HCT116 (cell line): ENCODE data around the gene SERPINA3. TPM values are rescaled to one million over a fixed set of nuclear protein-coding genes. Genes with fewer than 3 reads are reported as not detected.

Experiments used
- ATAC-seq: fragments of 200-7000 bp; cut with Tn5 transposase; 2 replicates; pipeline ENCODE4 v1.9.1; 2020; ENCODE audit warnings: mild to moderate bottlenecking, moderate library complexity
- BruUV-seq: library from RNA; stranded (reverse); fragments of 400-500 nt; replicated peaks from 2 replicates; lab custom pipeline; 2021; lab: Mats Ljungman, UMichigan
- CTCF ChIA-PET: fragments of 300-600 bp; sonication (Branson Sonifier 250); formaldehyde crosslinking; loops from one replicate; lab custom pipeline; 2021; ENCODE audit warnings: antibody characterized with exemption; lab: Charles Lee
- POLR2A ChIA-PET: fragments of 300-600, 350-600 bp; sonication (Branson Sonifier 250); formaldehyde crosslinking; loops from one replicate; lab custom pipeline; 2021; ENCODE audit warnings: antibody characterized with exemption; lab: Charles Lee
- RAD21 ChIA-PET, 2 experiments: fragments of 300-600 bp; sonication (Branson Sonifier 250); formaldehyde crosslinking; loops; one replicate each; lab custom pipeline; 2023; ENCODE audit warnings: low total read pairs in 2 of 2; ENCODE audit not compliant: uncharacterized antibody in 2 of 2, unreplicated experiment in 2 of 2, low non-redundant PET in 1 of 2; lab: Charles Lee
- DNase-seq: peaks from one replicate; pipeline ENCODE4 v3.0.0-alpha.2; 2010; ENCODE audit warnings: low read depth, low spot score
- H2AFZ ChIP-seq: fragments of 200-600 bp; shearing (Covaris generic), sonication (generic); 2 replicates; pipeline ENCODE4 v1.6.1; 2017; ENCODE audit warnings: low read depth, mixed run types, mixed read lengths, antibody characterized with exemption, low read length; ENCODE audit not compliant: poor library complexity, severe bottlenecking
- H3K27ac ChIP-seq: 2 replicates; pipeline ENCODE4 v1.5.1; 2012; ENCODE audit warnings: low read depth, low read length
- H3K27me3 ChIP-seq: fragments of 200-600 bp; sonication (generic); 2 replicates; pipeline ENCODE4 v1.6.1; 2016; ENCODE audit warnings: mixed run types, low read length, mixed read lengths; ENCODE audit not compliant: insufficient read depth
- H3K36me3 ChIP-seq, 2 experiments: fragments of 200-500 bp in 1 of 2; fragments of 200-600 bp in 1 of 2; sonication (Bioruptor generic) in 1 of 2; sonication (generic) in 1 of 2; 2 replicates each; pipeline versions ENCODE4 v1.5.1 to v1.6.1; 2014 to 2016; ENCODE audit warnings: low read length in 2 of 2, inconsistent platforms in 1 of 2, mixed read lengths in 1 of 2, mixed run types in 1 of 2; ENCODE audit not compliant: insufficient read depth in 2 of 2, control insufficient read depth in 1 of 2
- H3K4me1 ChIP-seq, 2 experiments: fragments of 200-600 bp in 1 of 2; sonication (generic) in 1 of 2; 2 replicates each; pipeline versions ENCODE4 v1.5.1 to v1.6.1; 2012 to 2017; ENCODE audit warnings: low read length in 2 of 2, inconsistent platforms in 1 of 2, mild to moderate bottlenecking in 1 of 2, mixed read lengths in 1 of 2, mixed run types in 1 of 2, moderate library complexity in 1 of 2; ENCODE audit not compliant: insufficient read depth in 2 of 2, control insufficient read depth in 1 of 2
- H3K4me2 ChIP-seq: fragments of 200-600 bp; sonication (generic); 2 replicates; pipeline ENCODE4 v1.6.1; 2017; ENCODE audit warnings: mixed run types, low read length, mixed read lengths
- H3K4me3 ChIP-seq, 2 experiments: fragments of 200-600 bp in 1 of 2; sonication (generic) in 1 of 2; replicated peaks in 1 of 2; 2 replicates each; pipeline ENCODE4 v1.5.1; 2011 to 2016; ENCODE audit warnings: low read length in 2 of 2, control low read depth in 1 of 2, low read depth in 1 of 2, mild to moderate bottlenecking in 1 of 2, mixed read lengths in 1 of 2, mixed run types in 1 of 2
- H3K79me2 ChIP-seq: fragments of 200-600 bp; sonication (generic); 2 replicates; pipeline ENCODE4 v1.6.1; 2017; ENCODE audit warnings: mild to moderate bottlenecking, mixed run types, low read length, moderate library complexity, mixed read lengths; ENCODE audit not compliant: insufficient read depth
- H3K9ac ChIP-seq: fragments of 200-600 bp; sonication (generic); 2 replicates; pipeline ENCODE4 v1.6.1; 2016; ENCODE audit warnings: low read length, mixed read lengths
- H3K9me2 ChIP-seq: fragments of 200-600 bp; sonication (generic), shearing (Covaris generic); 2 replicates; pipeline ENCODE4 v1.6.1; 2017; ENCODE audit warnings: mixed run types, mild to moderate bottlenecking, moderate library complexity; ENCODE audit not compliant: insufficient read depth
- H3K9me3 ChIP-seq, 2 experiments: fragments of 200-500 bp in 1 of 2; fragments of 200-600 bp in 1 of 2; sonication (Bioruptor generic) in 1 of 2; sonication (generic) in 1 of 2; 2 replicates each; pipeline ENCODE4 v1.6.1; 2014 to 2017; ENCODE audit warnings: low read length in 2 of 2, mixed read lengths in 2 of 2, inconsistent platforms in 1 of 2, low read depth in 1 of 2, mild to moderate bottlenecking in 1 of 2, mixed run types in 1 of 2, moderate library complexity in 1 of 2; ENCODE audit not compliant: control insufficient read depth in 1 of 2, insufficient read depth in 1 of 2
- H4K20me1 ChIP-seq: fragments of 200-600 bp; sonication (generic), shearing (Covaris generic); 2 replicates; pipeline ENCODE4 v1.6.1; 2017; ENCODE audit warnings: mixed run types, mild to moderate bottlenecking, moderate library complexity; ENCODE audit not compliant: insufficient read depth
- ATF3 ChIP-seq: IDR thresholded peaks from 2 replicates; pipeline ENCODE4 v1.6.1; 2012
- EGR1 ChIP-seq: IDR thresholded peaks from 2 replicates; pipeline ENCODE4 v1.6.1; 2012; ENCODE audit warnings: low read depth
- ELF1 ChIP-seq: IDR thresholded peaks from 2 replicates; pipeline ENCODE4 v1.6.1; 2012; ENCODE audit warnings: low read depth, borderline replicate concordance
- EZH2 ChIP-seq: fragments of 200-600 bp; sonication (generic); IDR thresholded peaks from 2 replicates; pipeline ENCODE4 v1.6.1; 2017; ENCODE audit warnings: antibody characterized with exemption, mixed run types
- EZH2phosphoT487 ChIP-seq: fragments of 200-600 bp; IDR thresholded peaks from 2 replicates; pipeline ENCODE4 v1.6.1; 2018; ENCODE audit warnings: antibody characterized with exemption, borderline replicate concordance
- FOSL1 ChIP-seq: IDR thresholded peaks from 2 replicates; pipeline ENCODE4 v1.6.1; 2012; ENCODE audit warnings: low read depth
- MAX ChIP-seq: IDR thresholded peaks from 2 replicates; pipeline ENCODE4 v1.6.1; 2012
- POLR2A ChIP-seq: IDR thresholded peaks from 2 replicates; pipeline ENCODE4 v1.7.0; 2011; ENCODE audit warnings: borderline replicate concordance; ENCODE audit not compliant: insufficient read depth, insufficient read length; ENCODE audit errors: extremely low read depth
- POLR2AphosphoS5 ChIP-seq: IDR thresholded peaks from 2 replicates; pipeline ENCODE4 v1.6.1; 2011; ENCODE audit warnings: mild to moderate bottlenecking, low read depth, low read length, moderate library complexity
- SIN3A ChIP-seq: IDR thresholded peaks from 2 replicates; pipeline ENCODE4 v1.6.1; 2012; ENCODE audit warnings: low read depth
- SP1 ChIP-seq: IDR thresholded peaks from 2 replicates; pipeline ENCODE4 v1.6.1; 2012; ENCODE audit warnings: low read depth
- SRF ChIP-seq: IDR thresholded peaks from 2 replicates; pipeline ENCODE4 v1.6.1; 2012; ENCODE audit warnings: low read depth
- TCF7L2 ChIP-seq: IDR thresholded peaks from 2 replicates; pipeline ENCODE4 v1.7.0; 2011; ENCODE audit warnings: borderline replicate concordance, inconsistent platforms; ENCODE audit not compliant: insufficient read depth, insufficient read length; ENCODE audit errors: extremely low read depth
- YY1 ChIP-seq: IDR thresholded peaks from 2 replicates; pipeline ENCODE4 v1.6.1; 2011; ENCODE audit warnings: low read length, low read depth, moderate library complexity, mild to moderate bottlenecking; ENCODE audit not compliant: insufficient replicate concordance; ENCODE audit errors: extremely low read depth
- ZBTB33 ChIP-seq: IDR thresholded peaks from 2 replicates; pipeline ENCODE4 v1.6.1; 2011; ENCODE audit warnings: mild to moderate bottlenecking, low read length, moderate library complexity; ENCODE audit not compliant: insufficient replicate concordance; ENCODE audit errors: extremely low read depth
- ZFX ChIP-seq: fragments of 450-650 bp; IDR thresholded peaks from 2 replicates; pipeline ENCODE4 v1.6.1; 2017
- intact Hi-C: fragments of 100-400 bp; cut with micrococcal nuclease; formaldehyde crosslinking; loops from 2 replicates; pipeline ENCODE4 v1.10.0; 2022
- total RNA-seq: library from RNA; stranded (reverse); gene quantifications from one replicate; pipeline ENCODE4 v1.2.1, GENCODE V29; 2021; ENCODE audit not compliant: unreplicated experiment
- TF ChIP-seq, protein P1 (sequence below): IDR thresholded peaks from 2 replicates; pipeline ENCODE4 v1.6.1; 2012; ENCODE audit warnings: low read depth
- TF ChIP-seq, protein P2 (sequence below), 3 experiments: fragments of 200-600 bp in 1 of 3; sonication (generic) in 1 of 3; IDR thresholded peaks in 2 of 3; conservative IDR thresholded peaks in 1 of 3; 2 replicates each; pipeline ENCODE4 v1.5.1; 2012 to 2017; ENCODE audit warnings: low read depth in 2 of 3, low read length in 2 of 3, antibody characterized with exemption in 1 of 3, borderline replicate concordance in 1 of 3, control low read depth in 1 of 3, mild to moderate bottlenecking in 1 of 3, mixed read lengths in 1 of 3, mixed run types in 1 of 3, moderate library complexity in 1 of 3; ENCODE audit not compliant: insufficient read depth in 1 of 3

Gene SERPINA3
- total RNA-seq, 1 experiment from 2014 or later: 4.3 TPM

- Histone ChIP-seq H3K36me3 (no peaks in the 10 kb centered on the region), H3K4me2 (no peak overlapping the region), H3K9me2 (no peaks in the 10 kb centered on the region), H2AFZ (no peak overlapping the region), H3K27ac (no peak overlapping the region), H4K20me1 (no peaks in the 10 kb centered on the region), H3K4me3 (no peak overlapping the region), H3K4me1 (peaks cover 0 to 11% of the 10 kb centered on the region in 2 experiments; a peak in 3 of 4 replicates), H3K79me2 (no peaks in the 10 kb centered on the region), H3K9ac (no peak overlapping the region), H3K27me3 (no peaks in the 10 kb centered on the region), H3K9me3 (no peaks in the 10 kb centered on the region)
- ChIA-PET CTCF (no interaction called here), RAD21 (no interaction called here), POLR2A (interaction anchor here (2.3 kb wide), 1 partner anchor 15 kb away, joined by 5 read pairs; no protein-coding TSS in a partner anchor)
- DNase-seq (no peak), ATAC-seq (no peak)
- no TSS peak for BruUV-seq
- intact Hi-C loops: no loop called here
- TF ChIP-seq EZH2phosphoT487 (no peak), MAX (no peak), ZFX (no peak), ATF3 (no peak), POLR2A (no peak), EZH2 (no peak), TCF7L2 (no peak), YY1 (no peak), ELF1 (no peak), SP1 (no peak), FOSL1 (no peak), EGR1 (no peak), POLR2AphosphoS5 (no peak), SIN3A (no peak), SRF (no peak), ZBTB33 (no peak)
- TF ChIP-seq, protein P1, sequence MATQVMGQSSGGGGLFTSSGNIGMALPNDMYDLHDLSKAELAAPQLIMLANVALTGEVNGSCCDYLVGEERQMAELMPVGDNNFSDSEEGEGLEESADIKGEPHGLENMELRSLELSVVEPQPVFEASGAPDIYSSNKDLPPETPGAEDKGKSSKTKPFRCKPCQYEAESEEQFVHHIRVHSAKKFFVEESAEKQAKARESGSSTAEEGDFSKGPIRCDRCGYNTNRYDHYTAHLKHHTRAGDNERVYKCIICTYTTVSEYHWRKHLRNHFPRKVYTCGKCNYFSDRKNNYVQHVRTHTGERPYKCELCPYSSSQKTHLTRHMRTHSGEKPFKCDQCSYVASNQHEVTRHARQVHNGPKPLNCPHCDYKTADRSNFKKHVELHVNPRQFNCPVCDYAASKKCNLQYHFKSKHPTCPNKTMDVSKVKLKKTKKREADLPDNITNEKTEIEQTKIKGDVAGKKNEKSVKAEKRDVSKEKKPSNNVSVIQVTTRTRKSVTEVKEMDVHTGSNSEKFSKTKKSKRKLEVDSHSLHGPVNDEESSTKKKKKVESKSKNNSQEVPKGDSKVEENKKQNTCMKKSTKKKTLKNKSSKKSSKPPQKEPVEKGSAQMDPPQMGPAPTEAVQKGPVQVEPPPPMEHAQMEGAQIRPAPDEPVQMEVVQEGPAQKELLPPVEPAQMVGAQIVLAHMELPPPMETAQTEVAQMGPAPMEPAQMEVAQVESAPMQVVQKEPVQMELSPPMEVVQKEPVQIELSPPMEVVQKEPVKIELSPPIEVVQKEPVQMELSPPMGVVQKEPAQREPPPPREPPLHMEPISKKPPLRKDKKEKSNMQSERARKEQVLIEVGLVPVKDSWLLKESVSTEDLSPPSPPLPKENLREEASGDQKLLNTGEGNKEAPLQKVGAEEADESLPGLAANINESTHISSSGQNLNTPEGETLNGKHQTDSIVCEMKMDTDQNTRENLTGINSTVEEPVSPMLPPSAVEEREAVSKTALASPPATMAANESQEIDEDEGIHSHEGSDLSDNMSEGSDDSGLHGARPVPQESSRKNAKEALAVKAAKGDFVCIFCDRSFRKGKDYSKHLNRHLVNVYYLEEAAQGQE: no peak
- TF ChIP-seq, protein P2, sequence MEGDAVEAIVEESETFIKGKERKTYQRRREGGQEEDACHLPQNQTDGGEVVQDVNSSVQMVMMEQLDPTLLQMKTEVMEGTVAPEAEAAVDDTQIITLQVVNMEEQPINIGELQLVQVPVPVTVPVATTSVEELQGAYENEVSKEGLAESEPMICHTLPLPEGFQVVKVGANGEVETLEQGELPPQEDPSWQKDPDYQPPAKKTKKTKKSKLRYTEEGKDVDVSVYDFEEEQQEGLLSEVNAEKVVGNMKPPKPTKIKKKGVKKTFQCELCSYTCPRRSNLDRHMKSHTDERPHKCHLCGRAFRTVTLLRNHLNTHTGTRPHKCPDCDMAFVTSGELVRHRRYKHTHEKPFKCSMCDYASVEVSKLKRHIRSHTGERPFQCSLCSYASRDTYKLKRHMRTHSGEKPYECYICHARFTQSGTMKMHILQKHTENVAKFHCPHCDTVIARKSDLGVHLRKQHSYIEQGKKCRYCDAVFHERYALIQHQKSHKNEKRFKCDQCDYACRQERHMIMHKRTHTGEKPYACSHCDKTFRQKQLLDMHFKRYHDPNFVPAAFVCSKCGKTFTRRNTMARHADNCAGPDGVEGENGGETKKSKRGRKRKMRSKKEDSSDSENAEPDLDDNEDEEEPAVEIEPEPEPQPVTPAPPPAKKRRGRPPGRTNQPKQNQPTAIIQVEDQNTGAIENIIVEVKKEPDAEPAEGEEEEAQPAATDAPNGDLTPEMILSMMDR (IDR thresholded peaks at IDR 0.05 in 2 of 3, conservative IDR thresholded peaks at IDR 0.05 in 1 of 3; ENCODE audit: borderline replicate concordance in 1 of 3, insufficient read depth in 1 of 3, low read depth in 2 of 3, low read length in 2 of 3): no peak
Measured at GRCh38 chr14:94584591-94585280, 27.5 kb upstream of the SERPINA3 start.
